Measurements from ENCODE around the gene GPX4. TPM values are rescaled to one million over a fixed set of nuclear protein-coding genes. Genes with fewer than 3 reads are reported as not detected.

Gene GPX4
- total RNA-seq, 1 donor: 162 TPM

DNA sequence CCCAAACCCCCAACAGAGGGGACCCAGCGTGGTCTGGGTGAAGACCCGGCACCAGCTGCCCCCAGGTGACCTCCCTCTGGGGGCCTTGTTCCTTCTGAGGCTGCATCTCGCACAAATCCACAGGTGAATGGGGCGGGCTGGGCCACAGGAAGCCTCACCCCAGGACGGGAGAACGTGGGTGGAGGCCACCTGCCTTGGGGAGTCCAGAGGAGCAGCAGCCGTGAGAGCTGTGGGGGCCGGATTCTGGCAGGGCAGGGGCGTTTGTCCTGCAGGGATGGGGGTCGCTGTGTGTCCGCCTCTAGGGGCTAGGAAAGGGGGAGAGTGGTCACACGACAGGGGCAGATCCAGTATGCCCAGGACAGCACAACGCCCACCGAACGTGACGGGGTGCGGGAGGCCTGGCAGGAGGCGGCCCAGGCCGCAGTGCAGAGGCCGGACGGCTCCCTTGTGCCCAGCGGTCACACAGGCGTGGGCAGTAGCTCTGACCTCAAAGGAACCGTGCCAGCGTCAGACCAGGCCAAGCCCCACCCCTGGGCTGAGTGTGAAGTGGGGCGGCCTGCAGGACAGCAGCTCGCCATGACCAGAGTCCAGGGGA is 15.3 kb upstream of the GPX4 start:
- peaks cover 67% of the 10 kb centered on the region for H3K4me1 ChIP-seq (ENCODE audit: insufficient read depth, low read length)
- H3K4me3 ChIP-seq (ENCODE audit: low read length): no peak overlapping the region
- H3K9me3 ChIP-seq (ENCODE audit: low read depth, low read length): no peaks in the 10 kb centered on the region

DNA sequence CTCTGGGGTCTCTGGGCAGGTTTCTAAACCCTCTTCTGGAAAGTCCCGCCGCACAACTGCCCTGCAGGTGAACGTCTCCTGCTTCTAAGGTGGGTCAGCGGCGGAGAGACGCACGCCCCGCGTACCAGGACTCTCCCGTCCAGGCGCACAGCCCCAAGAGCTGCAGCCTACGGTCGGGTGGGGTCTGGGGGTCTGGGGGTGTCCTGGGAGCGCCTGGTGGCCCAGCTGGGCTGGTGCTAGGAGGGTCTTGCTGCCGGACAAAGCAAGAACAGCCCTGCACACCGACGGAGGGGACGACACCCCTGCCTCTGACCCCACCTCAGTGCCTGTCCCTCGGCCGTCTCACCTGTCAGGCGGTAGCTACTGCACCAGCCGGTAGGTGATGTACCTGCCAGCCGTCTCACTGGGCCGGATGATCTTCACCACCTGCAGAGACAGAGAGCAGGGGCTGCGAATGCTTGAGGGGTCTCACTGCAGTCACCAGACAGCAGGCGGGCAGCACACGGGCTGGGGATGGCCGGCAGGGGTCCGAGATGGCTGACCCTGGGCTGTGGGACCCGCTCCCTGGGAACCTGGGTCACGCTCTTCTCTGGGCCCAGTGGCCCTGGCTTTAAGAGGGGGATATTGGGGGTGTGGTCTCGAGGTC is 14.5 kb upstream of the GPX4 start:
- H3K27me3 ChIP-seq (ENCODE audit: insufficient read depth, low read length): no peaks in the 10 kb centered on the region
- H3K4me3 ChIP-seq (ENCODE audit: low read length): no peak overlapping the region
- H3K4me1 ChIP-seq (ENCODE audit: insufficient read depth, low read length): peaks cover 71% of the 10 kb centered on the region
- H3K9me3 ChIP-seq (ENCODE audit: low read depth, low read length): no peaks in the 10 kb centered on the region

More for the DNA sequence above, 15.3 kb upstream of the GPX4 start:
- no peaks in the 10 kb centered on the region for H3K27me3 ChIP-seq (ENCODE audit: insufficient read depth, low read length)

DNA sequence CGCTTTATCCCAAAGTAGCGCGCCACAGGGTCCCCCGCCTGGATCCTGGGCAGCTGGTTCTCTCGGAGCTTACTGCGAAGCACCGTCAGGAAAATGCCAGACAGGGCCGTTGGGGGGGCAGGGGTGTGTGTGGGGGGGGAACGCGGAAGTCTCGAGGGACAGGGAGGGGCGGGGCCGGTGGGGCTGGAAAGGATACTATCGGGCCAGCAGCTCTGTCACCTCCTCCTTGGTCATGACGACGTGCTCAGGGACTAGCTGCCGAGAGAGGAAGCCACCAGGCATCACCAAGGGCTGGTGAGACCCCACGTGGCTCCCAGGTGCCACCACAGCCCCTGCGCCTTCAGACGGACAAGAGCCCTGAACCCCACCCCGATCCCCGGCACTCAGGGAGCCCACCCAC is 13.9 kb upstream of the GPX4 start:
- Histone ChIP-seq H3K4me1 (ENCODE audit: insufficient read depth, low read length) (peaks cover 69% of the 10 kb centered on the region), H3K4me3 (ENCODE audit: low read length) (no peak overlapping the region)

DNA sequence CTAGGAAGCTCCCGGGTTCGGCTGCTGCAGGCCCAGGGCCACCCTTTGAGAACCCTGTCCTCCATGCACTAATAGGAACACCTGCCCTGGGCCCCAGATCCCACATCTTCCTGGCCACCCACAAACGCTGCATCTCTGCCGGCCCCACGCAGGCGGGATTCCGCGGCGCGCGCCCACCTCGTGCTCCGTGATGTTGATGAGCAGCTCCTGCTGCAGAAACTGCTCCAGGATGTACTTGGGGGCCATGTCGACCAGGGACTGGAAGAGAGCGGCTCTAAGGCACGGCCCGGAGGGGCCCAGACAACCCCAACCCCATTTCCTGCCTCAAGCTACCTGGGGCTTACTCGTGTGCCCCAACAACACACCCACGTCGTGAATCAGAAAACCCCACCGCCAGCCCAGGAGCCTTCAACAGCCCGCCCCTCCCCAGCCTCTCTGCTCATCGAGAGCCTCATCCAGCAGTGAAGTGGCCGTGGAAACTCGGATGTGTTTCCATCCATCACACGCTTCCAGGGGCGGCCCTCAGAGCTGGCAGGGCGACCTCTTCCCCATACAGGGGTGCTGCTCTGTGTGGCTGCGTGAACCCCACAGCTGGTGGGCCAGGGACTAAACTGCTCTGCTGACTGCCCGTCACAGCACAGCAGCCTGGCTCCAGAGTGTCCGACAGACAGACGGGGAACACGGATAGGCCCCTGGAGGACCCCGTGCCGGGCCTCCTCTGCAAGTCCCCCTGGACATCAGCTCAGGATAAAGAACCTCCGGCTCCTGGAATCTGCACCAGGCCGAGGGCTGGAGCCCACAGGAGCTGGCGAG is 12.9 kb upstream of the GPX4 start:
- Histone ChIP-seq H3K27me3 (ENCODE audit: insufficient read depth, low read length) (no peaks in the 10 kb centered on the region), H3K4me3 (ENCODE audit: low read length) (no peak overlapping the region), H3K9me3 (ENCODE audit: low read depth, low read length) (no peaks in the 10 kb centered on the region), H3K4me1 (ENCODE audit: insufficient read depth, low read length) (peaks cover 67% of the 10 kb centered on the region)

More for the DNA sequence above, 13.9 kb upstream of the GPX4 start:
- Histone ChIP-seq H3K27me3 (ENCODE audit: insufficient read depth, low read length) (no peaks in the 10 kb centered on the region), H3K9me3 (ENCODE audit: low read depth, low read length) (no peaks in the 10 kb centered on the region)

DNA sequence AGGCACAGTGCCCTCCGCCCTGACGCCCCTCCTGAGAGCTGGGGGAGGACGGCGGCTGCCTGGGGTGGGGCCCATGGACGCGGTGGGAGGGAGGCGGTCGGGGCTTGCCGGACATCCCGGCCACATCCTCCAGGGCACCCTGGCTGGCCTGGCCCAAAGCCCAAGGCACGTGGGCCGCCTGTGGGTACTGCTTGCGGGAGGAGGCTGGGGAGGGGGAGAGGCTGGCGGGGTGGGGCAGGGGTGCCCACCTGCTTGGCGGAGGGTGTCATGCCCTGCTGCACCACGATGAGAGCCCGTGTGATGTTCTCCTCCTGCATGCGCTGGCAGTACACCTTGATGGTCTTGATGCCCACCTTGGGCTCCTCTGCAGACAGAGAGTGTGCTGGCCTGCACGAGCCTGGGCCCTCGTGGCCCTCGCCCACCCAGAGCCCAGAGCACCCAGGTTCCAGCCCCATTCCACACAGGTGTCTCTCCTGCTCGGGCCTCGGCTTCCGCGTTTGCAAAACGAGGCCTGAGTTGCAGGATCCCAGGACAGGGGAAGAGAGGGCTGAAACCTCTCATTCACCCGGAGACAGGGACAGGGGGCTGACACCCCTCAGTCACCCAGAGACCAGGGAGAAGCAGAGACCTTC is 12.1 kb upstream of the GPX4 start:
- H3K4me3 ChIP-seq (ENCODE audit: low read length): no peak overlapping the region
- peaks cover 67% of the 10 kb centered on the region for H3K4me1 ChIP-seq (ENCODE audit: insufficient read depth, low read length)
- no peaks in the 10 kb centered on the region for H3K9me3 ChIP-seq (ENCODE audit: low read depth, low read length)
- H3K27me3 ChIP-seq (ENCODE audit: insufficient read depth, low read length): no peaks in the 10 kb centered on the region

DNA sequence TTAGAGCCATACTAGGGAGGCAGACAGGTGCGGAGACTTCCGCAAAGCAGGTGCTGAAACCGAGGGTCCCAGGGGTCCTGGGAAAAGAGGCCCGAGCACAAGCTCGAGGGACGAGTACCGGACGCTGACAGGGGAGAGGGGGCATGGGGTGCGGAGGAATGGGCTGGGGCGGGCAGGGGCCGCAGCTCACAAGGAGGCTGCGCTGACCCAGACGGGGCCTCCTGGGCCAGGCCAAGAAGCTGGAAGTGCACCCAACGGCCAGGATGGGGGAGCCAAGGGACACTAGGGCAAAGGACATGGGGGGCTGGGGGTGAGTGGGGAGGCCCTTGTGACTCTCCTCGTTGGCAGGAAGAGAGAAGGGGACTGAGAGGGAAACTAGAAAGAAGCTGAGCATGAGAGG is 10.5 kb upstream of the GPX4 start:
- no peak overlapping the region for H3K4me3 ChIP-seq (ENCODE audit: low read length)
- H3K9me3 ChIP-seq (ENCODE audit: low read depth, low read length): no peaks in the 10 kb centered on the region
- H3K27me3 ChIP-seq (ENCODE audit: insufficient read depth, low read length): no peaks in the 10 kb centered on the region
- H3K4me1 ChIP-seq (ENCODE audit: insufficient read depth, low read length): peaks cover 61% of the 10 kb centered on the region

DNA sequence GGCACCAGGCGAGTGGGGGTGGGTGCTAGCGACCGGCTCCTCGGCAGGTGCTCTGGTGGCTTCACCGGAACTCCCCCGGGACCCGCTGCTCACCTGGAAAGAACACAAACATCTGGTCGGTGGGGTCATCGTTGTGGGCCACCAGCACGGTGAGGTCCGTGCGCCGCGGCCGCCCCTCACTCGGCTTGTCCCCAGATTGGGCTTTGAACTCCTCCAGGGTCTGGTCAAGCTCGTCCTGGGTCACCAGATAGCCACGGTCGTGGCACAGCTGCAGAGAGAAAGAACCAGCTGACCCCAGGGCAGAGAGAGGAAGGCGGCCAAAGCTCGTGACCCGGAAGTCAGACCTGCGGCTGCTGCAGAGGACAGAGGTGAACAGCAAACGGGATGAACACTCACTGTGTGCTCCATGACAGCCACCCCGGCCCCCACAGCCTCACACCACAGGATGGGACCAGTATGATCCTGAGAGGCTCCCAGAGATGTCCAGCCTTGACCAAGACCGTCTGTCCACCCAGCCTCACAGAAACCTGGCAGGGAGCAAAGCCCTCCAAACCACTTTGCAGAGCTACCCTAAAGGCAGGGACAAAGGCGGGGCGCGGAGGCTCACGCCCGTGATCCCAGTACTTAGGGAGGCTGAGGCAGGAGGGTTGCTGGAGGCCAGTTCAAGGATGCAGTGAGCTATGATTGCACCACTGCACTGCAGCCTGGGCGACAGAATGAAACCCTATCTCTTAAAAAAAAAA is 9.8 kb upstream of the GPX4 start:
- peak overlapping the region; percentile 67 for H3K4me3 ChIP-seq (ENCODE audit: low read length)
- peaks cover 61% of the 10 kb centered on the region for H3K4me1 ChIP-seq (ENCODE audit: insufficient read depth, low read length)
- no peaks in the 10 kb centered on the region for H3K9me3 ChIP-seq (ENCODE audit: low read depth, low read length)
- H3K27me3 ChIP-seq (ENCODE audit: insufficient read depth, low read length): no peaks in the 10 kb centered on the region

DNA sequence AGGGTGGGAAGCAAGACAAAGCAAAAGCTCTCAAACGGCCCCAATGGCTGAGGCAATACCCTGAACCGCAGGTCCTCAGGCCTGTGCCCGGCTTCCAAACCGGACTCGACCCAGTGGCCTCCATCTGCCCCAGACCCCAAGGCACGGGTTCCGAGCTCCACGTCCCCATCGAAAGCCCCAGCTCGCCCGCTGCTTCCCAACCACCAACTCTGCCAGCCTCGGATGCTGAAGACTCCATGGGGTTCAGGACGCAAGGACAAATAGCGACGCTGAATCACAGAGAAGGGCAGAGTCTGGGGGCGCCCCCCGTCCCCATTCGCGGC is 9.2 kb upstream of the GPX4 start:
- peak overlapping the region; percentile 67 for H3K4me3 ChIP-seq (ENCODE audit: low read length)
- H3K9me3 ChIP-seq (ENCODE audit: low read depth, low read length): no peaks in the 10 kb centered on the region
- peaks cover 61% of the 10 kb centered on the region for H3K4me1 ChIP-seq (ENCODE audit: insufficient read depth, low read length)
- no peaks in the 10 kb centered on the region for H3K27me3 ChIP-seq (ENCODE audit: insufficient read depth, low read length)

DNA sequence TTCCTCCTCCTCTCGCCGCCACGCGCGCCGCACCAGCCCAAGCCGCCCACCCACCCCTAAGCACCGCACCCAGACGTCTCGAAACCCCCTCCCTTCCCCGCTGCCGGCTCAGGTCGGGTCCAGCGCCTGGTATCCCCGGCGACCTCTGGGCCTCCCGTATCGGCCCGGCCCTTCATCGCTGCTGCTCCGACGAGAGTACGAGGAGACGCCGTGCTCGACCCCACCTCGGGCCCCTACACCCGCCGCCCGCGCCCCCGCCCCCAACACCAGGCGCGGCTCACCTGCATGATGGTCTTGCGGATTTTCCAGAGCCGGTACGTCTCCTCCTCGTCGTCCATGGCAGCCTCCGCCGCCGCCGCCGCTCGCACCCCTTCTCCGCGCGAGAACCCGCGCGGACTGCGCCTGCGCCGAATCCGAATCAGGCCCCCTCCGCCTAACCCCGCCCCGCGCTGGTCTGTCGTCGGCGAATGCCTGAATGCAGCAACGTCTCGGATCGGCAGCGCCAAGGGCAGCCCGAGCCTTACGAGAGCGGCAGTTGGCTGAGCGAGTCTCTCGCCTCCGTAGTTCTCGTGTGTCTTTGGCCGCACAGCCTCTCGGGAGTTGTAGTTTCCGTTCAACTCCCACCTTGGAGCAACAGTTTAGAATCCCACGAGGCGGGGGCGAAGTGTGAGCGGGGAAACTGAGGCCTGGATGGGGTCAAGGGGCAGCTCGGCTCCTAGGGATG is 8.7 kb upstream of the GPX4 start, which contains the start of gene POLR2E:
POLR2E (minus strand) TSS at position 398 of the 724 bp plus-strand sequence; CDS start at position 338, 60 bp downstream.
- Histone ChIP-seq H3K4me1 (ENCODE audit: insufficient read depth, low read length) (peaks cover 64% of the 10 kb centered on the region), H3K4me3 (ENCODE audit: low read length) (peak within 1 kb of the TSS; percentile 67), H3K9me3 (ENCODE audit: low read depth, low read length) (no peaks in the 10 kb centered on the region), H3K27me3 (ENCODE audit: insufficient read depth, low read length) (no peaks in the 10 kb centered on the region)

DNA sequence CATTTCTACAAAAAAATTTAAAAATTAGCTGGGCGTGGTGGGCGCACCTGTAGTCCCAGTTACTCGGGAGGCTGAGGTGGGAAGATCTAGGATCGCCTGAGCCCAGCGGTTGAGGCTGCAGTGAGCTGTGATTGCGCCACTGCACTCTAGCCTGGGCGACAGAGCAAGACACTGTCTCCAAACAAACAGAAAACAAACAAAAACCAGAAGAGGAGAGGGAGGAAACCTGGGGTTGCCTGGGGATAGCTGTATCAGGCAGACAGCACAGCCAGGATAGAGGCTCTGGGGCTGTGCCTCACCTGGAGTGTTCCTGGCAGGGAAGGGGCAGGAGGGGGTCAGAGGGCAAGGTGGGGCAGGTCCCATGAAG is 6.0 kb upstream of the GPX4 start:
- Histone ChIP-seq H3K4me3 (ENCODE audit: low read length) (no peak overlapping the region), H3K9me3 (ENCODE audit: low read depth, low read length) (no peaks in the 10 kb centered on the region), H3K4me1 (ENCODE audit: insufficient read depth, low read length) (peaks cover 82% of the 10 kb centered on the region), H3K27me3 (ENCODE audit: insufficient read depth, low read length) (no peaks in the 10 kb centered on the region)

DNA sequence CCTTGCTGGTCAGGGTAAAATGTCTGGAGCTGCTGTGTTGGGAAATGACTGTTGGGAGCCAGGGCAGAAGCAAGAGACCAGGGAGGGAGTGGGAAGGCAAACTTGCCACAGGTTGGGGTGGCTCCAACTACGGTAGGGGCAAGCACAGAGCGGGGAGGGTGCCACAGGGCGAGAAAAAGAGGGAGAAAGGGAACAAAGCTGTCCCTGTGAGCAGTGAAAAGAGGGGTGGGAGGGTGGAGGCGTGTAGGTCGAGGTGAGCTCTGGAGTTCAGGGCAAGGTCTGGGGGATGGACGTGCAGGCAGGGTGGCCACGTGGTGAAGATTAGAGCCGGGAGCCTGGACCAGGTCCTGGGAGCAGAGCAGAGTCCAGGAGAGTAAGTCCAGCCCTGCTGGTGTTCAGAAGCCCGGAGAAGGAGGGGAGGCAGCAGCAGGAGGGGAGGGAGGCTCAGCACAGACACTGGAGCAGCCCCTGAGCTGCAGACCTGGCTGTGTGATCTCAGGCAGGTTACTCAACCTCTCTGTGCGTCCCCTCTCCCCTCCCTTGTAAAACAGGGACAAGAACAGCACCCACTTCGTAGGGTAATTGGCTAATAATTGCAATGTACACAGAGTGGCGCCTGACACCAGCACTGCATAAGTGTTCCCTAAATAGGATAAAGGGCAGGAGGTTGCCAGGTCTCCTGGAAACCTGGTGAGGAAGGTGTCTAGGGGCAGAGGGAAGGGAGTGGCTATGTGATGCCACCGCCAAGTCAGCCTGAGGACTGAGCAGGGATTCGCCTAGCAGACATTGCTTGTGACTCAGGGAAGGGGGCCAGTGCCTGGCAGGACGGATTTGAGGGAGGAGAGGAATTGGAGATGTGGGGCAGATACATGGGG is 5.4 kb upstream of the GPX4 start:
- H3K4me1 ChIP-seq (ENCODE audit: insufficient read depth, low read length): peaks cover 86% of the 10 kb centered on the region

DNA sequence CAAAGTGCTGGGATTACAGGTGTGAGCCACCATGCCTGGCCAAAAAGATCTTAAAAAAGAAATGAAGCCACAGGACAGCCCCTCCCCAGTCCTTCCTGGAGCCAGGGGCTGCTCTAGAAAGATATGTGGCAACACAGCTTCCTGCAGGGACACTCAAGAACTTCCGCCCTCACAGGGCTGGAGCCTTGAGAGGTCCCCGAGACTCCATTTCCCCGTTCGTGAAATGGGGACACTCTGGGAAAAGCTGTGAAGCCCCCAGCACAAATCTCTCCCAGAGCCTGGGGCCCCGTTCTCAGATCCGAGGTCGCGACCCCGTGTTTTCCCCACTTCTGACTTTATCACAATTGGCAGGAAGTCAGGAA is 2.5 kb upstream of the GPX4 start:
- no peaks in the 10 kb centered on the region for H3K9me3 ChIP-seq (ENCODE audit: low read depth, low read length)
- no peaks in the 10 kb centered on the region for H3K27me3 ChIP-seq (ENCODE audit: insufficient read depth, low read length)
- peaks cover 78% of the 10 kb centered on the region for H3K4me1 ChIP-seq (ENCODE audit: insufficient read depth, low read length)
- no peak overlapping the region for H3K4me3 ChIP-seq (ENCODE audit: low read length)

More for the DNA sequence above, 5.4 kb upstream of the GPX4 start:
- Histone ChIP-seq H3K27me3 (ENCODE audit: insufficient read depth, low read length) (no peaks in the 10 kb centered on the region), H3K4me3 (ENCODE audit: low read length) (no peak overlapping the region), H3K9me3 (ENCODE audit: low read depth, low read length) (no peaks in the 10 kb centered on the region)

DNA sequence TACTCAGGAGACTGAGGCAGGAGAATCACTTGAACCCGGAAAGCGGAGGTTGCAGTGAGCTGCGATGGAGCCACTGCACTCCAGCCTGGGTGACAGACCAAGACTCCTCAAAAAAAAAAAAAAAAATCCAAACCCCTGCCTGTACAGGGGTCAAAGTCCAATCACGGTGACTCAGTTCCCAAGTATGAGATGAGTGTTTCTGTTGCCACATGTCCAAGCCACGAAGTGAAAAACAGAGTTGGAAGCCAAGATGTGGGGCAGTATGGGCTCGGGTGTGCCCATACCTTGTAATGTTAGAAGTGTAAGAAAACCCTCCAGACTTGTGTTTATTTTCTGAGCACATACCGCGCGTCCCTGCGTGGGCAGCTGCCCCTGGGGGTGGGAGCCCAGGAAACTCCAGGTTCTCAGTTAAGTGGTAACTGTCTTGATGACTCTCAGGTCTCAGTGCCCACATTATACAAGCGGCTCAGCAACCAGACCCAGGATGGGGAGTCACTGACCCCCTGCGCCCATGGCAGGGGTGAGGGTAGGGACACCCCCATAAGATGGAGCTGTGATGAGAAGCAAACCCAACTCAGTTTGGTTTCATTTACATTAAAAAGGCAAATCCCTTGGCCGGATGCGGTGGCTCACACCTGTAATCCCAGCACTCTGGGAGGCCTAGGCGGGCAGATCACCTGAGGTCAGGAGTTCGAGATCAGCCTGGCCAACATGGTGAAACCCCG is 1.2 kb upstream of the GPX4 start:
- Histone ChIP-seq H3K4me1 (ENCODE audit: insufficient read depth, low read length) (peaks cover 83% of the 10 kb centered on the region), H3K9me3 (ENCODE audit: low read depth, low read length) (no peaks in the 10 kb centered on the region), H3K27me3 (ENCODE audit: insufficient read depth, low read length) (no peaks in the 10 kb centered on the region), H3K4me3 (ENCODE audit: low read length) (no peak overlapping the region)
